Anterior cingulate cortex (tissue), 58 donors: ENCODE results near the gene P2RY2.

Experiments used
- DNase-seq, 58 donors: peaks; one replicate each; lab custom pipeline; 2025; lab: John Stamatoyannopoulos, UW

The P2RY2 gene

GRCh38 chr11:73218106-73218829 is at the start of gene P2RY2:
P2RY2 (plus strand) TSS chr11:73218281; CDS start chr11:73234160, 15,879 bp downstream.
- DNase-seq: peak in 6 of 58 donors; percentile 17 to 41 (median 18)

GRCh38 chr11:73168925-73169579 is 49.0 kb upstream of the P2RY2 start:
- DNase-seq: no peak

- no peak for DNase-seq
These were observed 47.9 kb upstream of the P2RY2 start for GRCh38 chr11:73170140-73170539.

GRCh38 chr11:73171436-73172161 is 46.5 kb upstream of the P2RY2 start:
- no peak for DNase-seq

- no peak for DNase-seq
These were observed 45.0 kb upstream of the P2RY2 start for GRCh38 chr11:73172992-73173656.

- no peak for DNase-seq
These were observed 44.2 kb upstream of the P2RY2 start for GRCh38 chr11:73173755-73174494.

GRCh38 chr11:73174495-73174791 is 43.6 kb upstream of the P2RY2 start:
- no peak for DNase-seq

GRCh38 chr11:73175551-73176144 is 42.4 kb upstream of the P2RY2 start:
- no peak for DNase-seq

GRCh38 chr11:73176145-73176873 is 41.8 kb upstream of the P2RY2 start:
- DNase-seq: no peak

- no peak for DNase-seq
These were observed 41.3 kb upstream of the P2RY2 start for GRCh38 chr11:73176874-73177155.

GRCh38 chr11:73177380-73177777 is 40.7 kb upstream of the P2RY2 start:
- DNase-seq: peak in 45 of 58 donors; percentile 15 to 75 (median 44)

GRCh38 chr11:73177778-73178539 is 40.1 kb upstream of the P2RY2 start:
- peak in 56 of 58 donors; percentile 25 to 85 (median 65) for DNase-seq

- DNase-seq: no peak
These were observed 39.4 kb upstream of the P2RY2 start for GRCh38 chr11:73178681-73179080.

GRCh38 chr11:73182824-73183321 is 35.2 kb upstream of the P2RY2 start:
- no peak for DNase-seq

- peak in 40 of 58 donors; percentile 6 to 55 (median 26) for DNase-seq
These were observed 33.0 kb upstream of the P2RY2 start for GRCh38 chr11:73184953-73185671.

GRCh38 chr11:73185680-73186293 is 32.3 kb upstream of the P2RY2 start:
- no peak for DNase-seq

- no peak for DNase-seq
These were observed 31.7 kb upstream of the P2RY2 start for GRCh38 chr11:73186294-73186850.
